Left ventricle myocardium superior (tissue), 1 donor: ENCODE measurements around the gene ZNF496. TPM values are rescaled to one million over a fixed set of nuclear protein-coding genes. Genes with fewer than 3 reads are reported as not detected.
"Not testable (repeated sequence)": the region's sequence is repeated elsewhere in the genome, so short reads cannot be mapped to it uniquely, and the experiment has no call there.

Source experiments
- ATAC-seq: fragments of 200-7000 bp; cut with Tn5 transposase; one replicate; pipeline ENCODE4 v1.9.1; 2020; ENCODE audit warnings: mild to moderate bottlenecking, moderate library complexity
- DNase-seq: peaks from one replicate; pipeline ENCODE4 v3.0.0-alpha.2; 2020
- intact Hi-C: fragments of 100-400 bp; cut with micrococcal nuclease; formaldehyde crosslinking; loops from one replicate; pipeline ENCODE4 v1.11.0; 2022
- long read RNA-seq: library from polyadenylated mRNA; unstranded; transcript quantifications from one replicate; pipeline ENCODE4 v2.0.0, GENCODE V29; 2021
- total RNA-seq: library from RNA; stranded (reverse); fragmentation: NEBNext Ultra II Directional; extraction: Animal tissue kit (Norgen Biotek cat#: 25700); gene quantifications from one replicate; pipeline ENCODE4 v1.2.1, GENCODE V29; 2021
- donor health status: DM: no; HTN: yes; CAD: no; lungs with severe emphysema.

Gene ZNF496
- total RNA-seq = 15.0 TPM
- long read RNA-seq, partial matches to known transcripts = 0 of 23 reads
- long read RNA-seq, other reads (novel, unspliced or antisense) = 23 of 23 reads

DNA sequence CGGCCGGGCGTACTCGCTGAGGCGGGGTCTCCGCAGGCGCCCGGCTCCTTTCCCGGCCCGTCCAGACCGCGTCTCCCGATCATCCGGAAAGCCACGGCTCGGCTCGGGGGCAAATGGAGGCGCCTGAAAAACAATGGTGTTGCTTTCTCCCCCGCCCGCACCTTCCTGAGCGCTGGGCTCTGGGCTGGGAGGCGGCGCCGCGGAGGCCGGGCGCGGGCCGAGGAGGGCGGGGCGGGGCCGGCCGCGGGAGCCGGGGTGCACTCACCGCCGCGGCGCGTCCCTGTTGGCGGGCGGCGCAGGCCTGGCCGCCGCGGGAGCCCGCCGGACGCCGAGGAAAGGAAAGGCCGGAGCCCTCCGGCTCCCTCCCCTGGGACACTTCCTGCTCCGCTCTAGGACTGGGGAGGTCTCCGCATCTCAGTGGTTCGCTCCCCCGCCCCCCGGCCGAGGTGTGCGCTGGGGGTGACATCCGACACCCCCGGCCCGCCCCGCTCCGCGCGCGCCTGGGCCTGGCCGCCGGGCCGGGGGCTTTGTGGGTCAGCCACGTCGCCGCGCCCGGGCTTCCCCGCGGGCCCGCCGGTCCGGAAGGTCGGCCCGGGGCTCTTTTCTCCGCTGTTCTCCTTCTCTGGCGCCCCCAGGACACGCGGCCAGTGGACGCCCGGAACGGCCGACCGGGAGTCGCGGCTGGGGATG is at the start of gene ZNF496:
TSS of gene ZNF496 (minus strand) at position 343 of the 690 bp plus-strand sequence. CDS start 2,289 bp downstream, outside the sequence.
- peak; percentile 83 for ATAC-seq
- intact Hi-C loops = no loop called here
- peak; percentile 88 for DNase-seq

GRCh38 chr1:247378334-247379073 is 46.8 kb upstream of the ZNF496 start:
- DNase-seq = no peak
- intact Hi-C loops = no loop called here
- ATAC-seq = no peak

DNA sequence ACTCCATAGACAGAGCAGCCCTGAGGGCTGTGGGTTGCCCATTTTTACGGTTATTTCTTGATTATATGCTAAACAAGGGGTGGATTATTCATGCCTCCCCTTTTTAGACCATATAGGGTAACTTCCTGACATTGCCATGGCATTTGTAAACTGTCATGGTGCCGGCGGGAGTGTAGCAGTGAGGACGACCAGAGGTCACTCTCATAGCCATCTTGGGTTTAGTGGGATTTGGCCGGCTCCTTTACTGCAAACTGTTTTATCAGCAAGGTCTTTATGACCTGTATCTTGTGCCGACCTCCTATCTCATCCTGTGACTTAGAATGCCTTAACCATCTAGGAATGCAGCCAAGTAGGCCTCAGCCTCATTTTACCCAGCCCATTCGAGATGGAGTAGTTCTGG is 46.0 kb upstream of the ZNF496 start:
- intact Hi-C loops, DNase-seq, ATAC-seq: not testable (repeated sequence)

DNA sequence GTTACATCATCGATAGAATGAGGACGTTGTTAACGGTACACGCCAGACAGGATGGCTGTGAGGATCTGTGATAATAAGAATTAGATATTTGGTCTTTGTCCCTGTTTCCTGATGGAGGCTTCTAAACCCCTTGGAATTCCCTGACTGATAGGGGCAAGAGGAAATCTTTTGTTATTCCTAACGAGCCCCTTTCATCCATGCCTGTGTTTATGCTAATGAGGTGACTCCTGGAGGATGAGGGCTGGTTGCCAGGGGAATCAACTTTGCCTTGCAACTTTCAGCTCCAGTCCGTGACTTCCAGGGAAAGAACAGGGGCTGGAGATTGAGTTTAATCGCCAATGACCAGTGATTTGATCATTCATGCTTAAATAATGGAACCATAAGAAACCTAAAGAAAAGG is 45.0 kb upstream of the ZNF496 start:
- no peak for DNase-seq
- ATAC-seq = no peak
- intact Hi-C loops = no loop called here

- no peak for DNase-seq
- ATAC-seq = no peak
- intact Hi-C loops = no loop called here
Measured at GRCh38 chr1:247375747-247376146, 44.1 kb upstream of the ZNF496 start.

GRCh38 chr1:247374651-247375334 is 43.1 kb upstream of the ZNF496 start:
- intact Hi-C loops, DNase-seq, ATAC-seq: not testable (repeated sequence)

DNA sequence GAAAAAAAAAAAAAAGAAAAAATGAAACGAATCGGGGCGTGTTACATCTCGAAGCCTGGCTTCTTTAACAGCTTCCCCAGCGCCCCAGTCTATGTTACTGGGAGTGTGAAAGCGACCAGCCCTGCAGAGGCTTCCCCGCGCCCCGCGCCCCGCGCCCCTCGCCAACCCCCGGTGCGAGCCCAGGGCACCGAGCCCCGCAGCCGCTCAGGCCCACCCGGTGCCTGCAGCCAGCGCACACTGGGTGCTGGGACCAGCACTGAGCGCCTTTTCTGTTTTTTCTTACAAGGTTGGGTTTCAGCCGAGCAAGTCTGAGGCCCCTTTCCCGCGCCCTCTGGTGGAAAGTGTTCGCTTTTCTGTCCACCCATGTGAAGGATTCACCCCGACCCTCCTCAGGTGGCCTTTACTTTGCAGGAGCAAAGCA is 42.1 kb upstream of the ZNF496 start:
- ATAC-seq = peak; percentile 89

DNA sequence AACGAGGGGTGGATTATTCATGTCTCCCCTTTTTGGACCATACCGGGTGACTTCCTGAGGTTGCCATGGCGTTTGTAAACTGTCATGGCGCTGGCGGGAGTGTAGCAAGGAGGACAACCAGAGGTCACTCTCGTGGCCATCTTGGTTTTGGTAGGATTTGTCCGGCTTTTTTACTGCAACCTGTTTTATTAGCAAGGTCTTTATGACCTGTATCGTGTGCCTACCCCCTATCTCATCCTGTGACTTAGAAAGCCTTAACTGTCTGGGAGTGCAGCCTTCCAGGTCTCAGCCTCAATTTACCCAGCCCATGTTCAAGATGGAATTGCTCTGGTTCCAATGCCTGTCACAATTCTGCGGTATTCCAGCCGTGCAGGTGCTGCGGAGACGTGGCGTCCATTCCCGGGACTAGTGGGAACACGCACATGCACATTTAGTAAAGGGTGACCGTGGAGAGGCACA is 40.2 kb upstream of the ZNF496 start:
- ATAC-seq = no peak
- intact Hi-C loops = no loop called here
- DNase-seq = no peak

More for the DNA sequence above, 42.1 kb upstream of the ZNF496 start:
- peak; percentile 58 for DNase-seq
- intact Hi-C loops = no loop called here

- intact Hi-C loops = no loop called here
- DNase-seq (no peak), ATAC-seq (no peak)
Measured at GRCh38 chr1:247370786-247371732, 39.4 kb upstream of the ZNF496 start.

DNA sequence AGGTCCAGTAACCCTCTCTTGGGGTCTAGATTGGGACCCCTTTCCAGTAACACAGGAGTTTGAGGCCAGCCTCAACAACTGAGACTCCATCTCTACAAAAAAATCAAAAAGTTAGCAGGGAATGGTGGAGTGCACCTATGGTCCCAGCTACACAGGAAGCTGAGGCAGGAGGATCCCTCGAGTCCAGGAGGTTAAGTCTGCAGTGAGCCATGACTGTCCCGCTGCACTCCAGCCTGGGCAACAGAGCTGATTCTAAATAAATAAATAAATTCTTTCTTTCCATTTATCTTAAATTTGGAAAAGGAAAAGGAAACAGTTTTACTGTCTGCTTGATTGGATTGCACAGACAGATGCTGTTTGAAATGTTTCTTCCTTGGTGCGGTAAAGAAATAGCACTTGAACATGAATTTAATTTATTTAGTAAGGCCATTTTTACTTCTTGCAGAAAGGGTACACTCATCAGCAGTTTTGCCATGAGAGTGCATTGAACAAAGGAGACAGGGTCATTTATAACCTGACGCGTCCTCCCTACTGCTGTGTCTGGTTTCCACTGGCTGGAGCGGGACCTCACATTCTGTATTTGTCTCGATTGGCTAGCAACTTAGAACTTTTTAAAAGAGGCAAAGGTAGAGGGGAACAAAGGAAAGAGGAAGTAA is 37.0 kb upstream of the ZNF496 start:
- no peak for DNase-seq
- intact Hi-C loops = no loop called here
- no peak for ATAC-seq

GRCh38 chr1:247367786-247368422 is 36.2 kb upstream of the ZNF496 start:
- intact Hi-C loops = no loop called here
- DNase-seq (no peak), ATAC-seq (peak; percentile 29)

GRCh38 chr1:247366926-247367645 is 35.4 kb upstream of the ZNF496 start:
- intact Hi-C loops = no loop called here
- ATAC-seq (no peak), DNase-seq (no peak)

- intact Hi-C loops, ATAC-seq, DNase-seq: not testable (repeated sequence)
Measured at GRCh38 chr1:247366345-247366744, 34.7 kb upstream of the ZNF496 start.

GRCh38 chr1:247365023-247365422 is 33.4 kb upstream of the ZNF496 start:
- intact Hi-C loops = no loop called here
- ATAC-seq = no peak
- DNase-seq = no peak

- intact Hi-C loops, ATAC-seq: not testable (repeated sequence)
Measured at GRCh38 chr1:247363000-247363399, 31.3 kb upstream of the ZNF496 start.

DNA sequence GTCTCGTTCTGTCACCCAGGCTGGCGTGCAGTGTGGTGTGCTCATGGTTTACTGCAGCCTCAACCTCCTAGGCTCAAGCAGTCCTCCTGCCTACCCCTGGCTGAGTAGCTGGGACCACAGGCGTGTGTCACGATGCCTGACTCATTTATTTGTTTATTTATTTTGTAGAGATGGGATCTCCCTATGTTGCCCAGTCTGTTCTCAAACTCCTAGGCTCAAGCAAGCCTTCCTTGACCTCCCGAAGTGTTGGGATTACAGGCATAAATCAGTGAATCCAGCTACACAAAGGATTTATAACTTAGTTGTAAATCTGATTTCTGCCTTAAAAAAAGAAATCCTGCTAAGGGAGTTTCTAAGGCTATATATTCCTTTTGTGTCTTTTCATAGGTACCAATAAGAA is 30.5 kb upstream of the ZNF496 start:
- DNase-seq (no peak), ATAC-seq (no peak)
- intact Hi-C loops = no loop called here

More at GRCh38 chr1:247363000-247363399, 31.3 kb upstream of the ZNF496 start:
- not testable (repeated sequence) for DNase-seq
